Measurements from ENCODE around the gene BTC. TPM values are rescaled to one million over a fixed set of nuclear protein-coding genes. Genes with fewer than 3 reads are reported as not detected.

Gene BTC
- total and polyA plus RNA-seq, 4 donors, result 0.09 to 0.84 (median 0.36) TPM

GRCh38 chr4:74768857-74769525, 25.3 kb downstream of the BTC start:
- no peak for DNase-seq (ENCODE audit: low spot score)
- H3K27me3 ChIP-seq (ENCODE audit: control insufficient read depth in 4 of 4, insufficient read depth in 4 of 4, low read length in 3 of 4), result no peaks in the 10 kb centered on the region
- WGBS, result 41% methylated on average over 2 of the region's 2 CpGs

More at GRCh38 chr4:74768857-74769525, 25.3 kb downstream of the BTC start:
- TF ChIP-seq TAF1 (conservative IDR thresholded peaks at IDR 0.05), result no peak
- TF ChIP-seq HNF4A (conservative IDR thresholded peaks at IDR 0.05), result peak; percentile 64 to 84
- TF ChIP-seq REST (IDR thresholded peaks at IDR 0.05), result no peak
- TF ChIP-seq FOXA1 (IDR thresholded peaks at IDR 0.05), result no peak
- TF ChIP-seq NR2F2 (IDR thresholded peaks at IDR 0.05), result no peak
- TF ChIP-seq GABPA (IDR thresholded peaks at IDR 0.05 in 1 of 2, conservative IDR thresholded peaks at IDR 0.05 in 1 of 2), result no peak
- no peak for TF ChIP-seq SP1 (IDR thresholded peaks at IDR 0.05)
- no peak for TF ChIP-seq MAX (IDR thresholded peaks at IDR 0.05)
- TF ChIP-seq JUND (IDR thresholded peaks at IDR 0.05), result no peak
- TF ChIP-seq FOXA2 (IDR thresholded peaks at IDR 0.05), result no peak
- TF ChIP-seq HNF4G (IDR thresholded peaks at IDR 0.05), result no peak
- no peak for TF ChIP-seq YY1 (IDR thresholded peaks at IDR 0.05)
- peak in 1 of 2 donors; percentile 13 for TF ChIP-seq RXRA (IDR thresholded peaks at IDR 0.05)
- no peak for TF ChIP-seq ZBTB33 (IDR thresholded peaks at IDR 0.05)
- no peak for TF ChIP-seq CTCF (IDR thresholded peaks at IDR 0.05; ENCODE audit: low read depth, low read length, missing input control)
- no peak for TF ChIP-seq EGR1 (IDR thresholded peaks at IDR 0.05; ENCODE audit: low read depth in 2 of 2)
- no peak for TF ChIP-seq RAD21 (IDR thresholded peaks at IDR 0.05)
- Histone ChIP-seq H3K36me3 (ENCODE audit: control insufficient read depth in 4 of 4, insufficient read depth in 3 of 4, low read depth in 1 of 4, low read length in 3 of 4) (no peaks in the 10 kb centered on the region), H3K4me1 (ENCODE audit: control insufficient read depth in 4 of 4, insufficient read depth in 4 of 4, low read length in 3 of 4) (peaks cover 0 to 3% (median 0%) of the 10 kb centered on the region in 4 donors), H3K27ac (ENCODE audit: low read depth in 1 of 2, low read length in 2 of 2) (no peak overlapping the region), H3K4me3 (ENCODE audit: low read depth in 1 of 3, low read length in 3 of 3) (no peak overlapping the region), H3K9ac (ENCODE audit: low read depth in 1 of 2, low read length in 2 of 2) (no peak overlapping the region), H3K9me3 (ENCODE audit: control insufficient read depth in 4 of 4, low read length in 3 of 4) (no peaks in the 10 kb centered on the region)
